Erythroblast (primary cell): Measurements from ENCODE around the gene TLK2.

Source experiments
- DNase-seq, 2 experiments: peaks; one replicate each; lab custom pipeline; 2025; lab: John Stamatoyannopoulos, UW
- GATA1 ChIP-seq: IDR thresholded peaks from 2 replicates; pipeline ENCODE4 v1.6.1; 2011; ENCODE audit warnings: low read depth, mild to moderate bottlenecking, control low read depth, low read length, moderate library complexity
- POLR2A ChIP-seq: IDR thresholded peaks from 2 replicates; pipeline ENCODE4 v1.6.1; 2011; ENCODE audit warnings: mild to moderate bottlenecking, low read length

TLK2 gene

DNA sequence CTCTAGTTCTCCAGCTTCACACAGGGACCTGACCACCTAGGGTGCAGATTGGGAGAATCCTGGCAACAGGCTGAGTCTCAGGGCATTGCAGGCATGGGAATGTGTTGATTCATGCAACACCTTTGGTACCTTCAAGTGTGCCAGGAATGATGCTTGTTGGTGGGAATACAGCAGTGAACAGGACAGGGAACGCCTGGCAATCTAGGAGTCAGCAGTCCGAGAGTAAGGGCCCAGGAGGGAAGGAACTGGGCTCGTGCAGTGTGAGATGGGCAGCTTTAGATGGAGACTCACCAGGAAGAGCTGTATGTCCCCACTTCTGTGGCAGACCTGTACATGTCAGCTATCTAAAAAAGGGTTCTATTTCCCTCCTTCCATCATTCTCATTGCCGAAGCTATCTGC is 136.9 kb downstream of the TLK2 start:
- no peak for TF ChIP-seq POLR2A
- no peak for TF ChIP-seq GATA1
- no peak for DNase-seq

DNA sequence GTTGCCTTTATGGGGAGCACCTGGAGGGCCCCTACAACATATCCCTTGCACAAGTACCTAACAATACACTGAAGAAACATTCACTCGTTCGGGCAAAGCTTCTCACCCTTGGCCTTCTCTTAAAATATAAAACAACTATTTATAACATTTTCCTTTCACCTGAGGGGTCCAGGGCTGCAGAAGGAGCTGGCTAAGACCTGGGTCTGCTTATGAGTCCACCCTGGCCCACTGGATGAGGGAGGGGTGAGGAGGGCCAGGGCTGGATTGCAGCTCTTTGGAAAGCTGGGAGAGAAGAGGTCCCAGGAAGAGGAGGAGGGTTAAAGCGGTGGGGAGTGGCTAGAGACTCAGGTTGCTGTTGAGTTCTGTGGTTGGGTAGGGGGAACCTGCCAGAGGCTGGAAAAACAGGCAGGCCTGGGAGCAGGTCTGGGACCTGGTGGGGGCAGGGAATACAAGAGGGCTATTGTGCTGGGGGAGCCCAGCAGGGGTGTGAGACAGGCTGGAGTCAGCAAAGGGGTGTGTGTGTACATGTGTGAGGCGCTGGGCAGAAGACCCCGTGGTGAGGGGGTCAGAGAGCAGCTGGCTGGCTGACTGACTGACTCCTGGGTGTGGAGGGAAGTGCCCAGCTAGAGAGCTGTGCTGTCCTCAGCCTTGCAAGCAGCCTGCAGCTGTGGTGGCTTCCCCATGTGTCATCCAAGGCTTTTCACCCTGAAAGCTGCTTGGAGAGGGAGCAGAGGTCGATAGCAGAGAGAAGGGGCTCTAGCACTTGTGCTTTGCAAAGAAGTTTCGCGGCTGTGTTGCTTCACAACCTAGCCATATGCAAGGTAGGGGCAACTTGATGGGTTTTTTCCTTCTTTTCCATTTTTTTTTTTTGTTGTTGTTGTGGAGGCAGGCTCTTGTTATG is 138.6 kb downstream of the TLK2 start:
- DNase-seq = no peak
- no peak for TF ChIP-seq POLR2A
- TF ChIP-seq GATA1 = no peak

DNA sequence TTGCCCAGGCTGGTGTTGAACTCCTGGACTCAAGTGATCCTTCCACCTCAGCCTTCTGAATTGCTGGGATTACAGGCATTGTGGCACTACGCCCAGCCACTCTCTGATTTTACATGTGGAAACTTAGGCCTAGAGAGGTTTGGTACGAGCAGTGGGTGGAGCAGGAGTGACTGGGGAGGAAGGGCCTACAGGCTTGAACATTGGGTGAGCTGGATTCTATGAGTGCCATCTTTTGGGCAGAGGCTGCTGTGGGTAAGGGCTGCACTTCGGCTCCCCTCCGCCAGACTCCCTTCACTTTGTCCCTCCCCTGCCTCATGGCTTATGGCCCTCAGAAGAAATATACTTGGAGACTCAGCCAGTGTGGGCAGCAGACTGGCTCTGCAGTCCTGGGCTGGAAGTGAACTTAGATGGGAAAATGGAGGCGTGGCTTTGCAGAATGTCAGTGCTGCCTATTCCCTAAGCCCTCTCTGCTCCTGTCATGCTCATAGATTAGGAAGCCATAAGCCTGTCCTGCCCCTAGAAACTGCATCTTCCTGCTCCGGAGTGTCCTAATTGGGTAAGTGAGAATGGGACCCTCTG is 139.4 kb downstream of the TLK2 start:
- TF ChIP-seq GATA1 (no peak), POLR2A (no peak)
- DNase-seq = no peak

DNA sequence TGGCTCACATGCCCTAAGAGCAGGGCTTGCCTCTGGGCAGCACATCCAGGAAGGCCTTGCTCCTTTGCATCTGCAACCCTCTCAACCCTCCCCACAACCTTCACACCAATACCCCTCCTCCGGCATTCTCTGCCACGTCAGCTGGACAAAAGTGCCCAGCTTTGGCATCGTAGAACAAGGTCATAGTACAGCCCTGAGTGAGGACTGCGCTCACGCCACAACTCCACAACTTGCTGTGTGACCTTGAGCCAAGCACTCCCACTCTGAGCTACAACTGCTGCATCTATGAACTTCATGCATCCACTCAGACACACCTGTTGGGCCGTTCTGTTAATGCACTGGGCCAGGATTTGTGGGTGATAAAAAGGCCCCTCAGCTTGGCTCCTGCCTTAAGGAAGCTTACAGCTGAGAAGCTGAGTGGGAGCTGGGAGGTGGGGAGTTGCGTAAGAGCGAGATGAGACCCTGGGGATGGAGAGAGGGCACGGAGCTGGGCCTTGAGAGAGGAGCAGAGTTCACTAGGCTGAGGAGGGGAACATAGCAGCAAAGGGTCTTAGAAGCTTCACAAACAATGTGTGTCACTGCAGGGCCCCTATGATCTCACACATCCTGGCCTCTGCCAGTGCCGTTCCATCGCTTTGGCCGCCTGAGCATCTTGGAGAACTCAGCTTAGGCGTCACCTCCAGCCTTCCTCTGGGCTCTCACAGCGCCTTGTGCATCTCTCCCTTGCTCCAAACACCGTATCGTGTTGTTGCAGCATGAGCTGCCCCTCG is 140.2 kb downstream of the TLK2 start:
- TF ChIP-seq GATA1 (no peak), POLR2A (no peak)
- DNase-seq = no peak

DNA sequence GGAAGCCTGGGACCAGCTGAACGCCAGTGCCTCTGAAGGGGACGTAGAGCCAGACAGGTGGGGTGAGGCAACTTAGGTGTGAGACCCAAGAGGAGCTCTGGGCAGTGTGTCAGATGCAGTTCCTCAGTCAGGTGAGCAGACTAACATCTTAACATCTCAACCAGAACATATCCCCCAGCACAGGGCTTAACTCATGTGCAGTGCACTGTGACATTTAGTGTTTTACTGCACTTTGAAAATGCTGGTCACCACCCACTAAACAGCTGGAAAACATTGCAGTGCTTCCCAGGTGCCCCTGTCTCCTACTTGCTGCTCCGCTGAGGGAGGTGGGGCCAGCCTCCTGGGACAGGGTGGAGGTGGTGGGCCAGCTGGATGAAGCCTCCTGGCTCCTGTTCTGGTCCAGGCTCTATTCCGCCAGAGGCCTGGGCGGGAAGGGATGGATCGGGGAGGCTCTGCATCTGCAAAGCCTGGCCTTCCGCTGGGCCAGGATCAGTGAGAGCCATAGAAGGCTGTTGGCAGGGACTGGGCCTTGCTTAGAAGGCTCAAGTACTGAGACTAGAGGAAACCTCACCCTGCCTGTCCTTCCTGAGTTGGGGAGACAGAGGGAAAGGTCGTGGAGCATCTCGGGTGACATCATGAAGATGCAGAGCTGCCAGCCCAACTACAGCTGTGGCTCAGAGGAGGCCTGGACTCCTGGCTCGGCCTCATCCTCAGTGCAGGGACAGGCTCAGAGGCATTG is 141.0 kb downstream of the TLK2 start:
- TF ChIP-seq POLR2A = no peak
- no peak for TF ChIP-seq GATA1
- DNase-seq = no peak

DNA sequence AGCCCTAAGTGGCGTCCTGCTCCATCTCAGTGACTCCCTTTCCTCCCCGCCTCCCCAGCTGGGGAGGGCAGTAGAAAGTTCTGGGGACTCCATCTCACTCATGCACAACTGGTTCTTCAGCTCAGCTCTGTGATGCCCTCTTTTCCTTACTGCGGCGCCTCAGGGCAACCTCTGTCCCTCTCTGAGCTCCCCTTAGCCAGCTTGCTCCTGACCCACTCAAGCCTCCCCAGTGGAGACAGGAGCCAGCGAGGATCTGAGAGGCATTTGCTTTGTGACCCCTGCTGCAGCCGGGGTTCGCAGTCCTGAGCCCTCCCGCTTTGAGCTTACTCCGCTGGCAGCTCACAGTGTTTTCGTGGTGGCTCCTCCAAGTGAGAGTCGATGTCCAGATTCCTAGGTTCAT is 142.6 kb downstream of the TLK2 start:
- no peak for DNase-seq
- TF ChIP-seq POLR2A = no peak
- TF ChIP-seq GATA1 = no peak

DNA sequence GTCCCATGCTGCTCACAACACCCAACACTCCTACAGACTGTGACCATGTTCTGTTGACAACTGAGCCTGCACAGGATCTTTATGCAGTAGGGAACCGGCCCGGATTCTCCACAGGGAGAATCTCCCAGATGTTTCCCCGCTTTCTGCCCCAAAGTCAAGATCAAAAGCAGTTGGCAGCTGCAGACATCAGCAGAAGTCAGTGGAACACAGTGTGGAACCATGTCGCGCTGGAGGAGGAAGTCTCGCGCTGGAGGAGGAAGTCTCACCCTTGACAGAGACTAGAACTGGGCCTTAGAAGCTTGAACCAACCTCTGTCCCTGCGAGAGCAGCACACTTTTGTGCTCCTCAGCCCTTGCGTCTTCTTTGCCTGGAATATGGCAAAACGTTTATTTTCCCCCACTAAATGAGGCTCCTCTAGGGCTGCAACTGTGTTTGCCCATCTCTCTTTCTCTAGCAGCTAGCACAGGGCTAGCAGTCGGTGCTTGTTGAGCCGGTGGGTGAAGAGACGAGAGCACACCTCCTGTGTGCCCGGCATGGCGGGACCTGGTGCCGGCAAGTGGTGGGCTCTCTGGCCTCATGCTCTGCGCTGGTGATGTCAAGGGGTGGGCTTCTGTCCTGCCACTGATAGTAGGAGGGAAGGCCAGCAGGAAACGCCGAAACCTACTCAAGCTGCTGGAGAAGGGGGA is 146.7 kb downstream of the TLK2 start:
- DNase-seq = no peak
- TF ChIP-seq GATA1 (no peak), POLR2A (no peak)

- DNase-seq = no peak
- no peak for TF ChIP-seq GATA1
Observed at GRCh38 chr17:62625870-62626200, 147.2 kb downstream of the TLK2 start.

DNA sequence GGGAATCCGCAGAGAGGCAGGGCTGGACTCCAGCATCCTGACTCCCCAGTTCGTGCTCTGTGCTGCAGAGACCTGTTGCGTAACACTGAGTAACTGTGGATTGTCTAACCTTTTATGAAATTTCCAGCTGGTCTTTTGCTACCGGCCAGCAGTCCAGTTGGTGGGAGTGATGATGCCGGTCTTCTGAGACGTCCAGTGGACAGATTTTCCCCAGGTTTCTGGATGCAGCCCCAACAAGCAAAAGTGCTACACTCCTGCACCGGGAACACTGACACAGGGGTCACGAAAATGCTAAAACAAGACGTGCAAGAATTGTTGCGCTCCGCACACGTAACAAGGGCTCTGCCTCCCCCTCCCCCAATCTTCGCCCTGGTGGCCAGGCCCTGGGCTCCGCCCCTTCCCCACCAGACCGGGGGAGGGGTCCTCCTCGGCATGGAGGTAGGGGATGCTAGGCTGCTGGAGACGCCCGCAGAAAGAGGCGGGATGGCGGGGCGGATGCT is 148.1 kb downstream of the TLK2 start:
- TF ChIP-seq GATA1 (no peak), POLR2A (no peak)
- no peak for DNase-seq

- TF ChIP-seq POLR2A = no peak
- no peak for TF ChIP-seq GATA1
- DNase-seq = no peak
Observed at GRCh38 chr17:62627219-62627903, 148.7 kb downstream of the TLK2 start, which contains the start of gene MRC2. MRC2 (plus strand) TSS chr17:62627670; CDS start chr17:62627803, 133 bp downstream.

- no peak for DNase-seq
- TF ChIP-seq POLR2A = no peak
- no peak for TF ChIP-seq GATA1
Observed at GRCh38 chr17:62627904-62628633, 149.4 kb downstream of the TLK2 start.
